Hindlimb muscle (tissue), 1 donor: Measurements from ENCODE around the gene DNAJC5. TPM values are rescaled to one million over a fixed set of nuclear protein-coding genes. Genes with fewer than 3 reads are reported as not detected.

ENCODE experiments used
- DNase-seq: peaks from one replicate; pipeline ENCODE4 v3.0.0-alpha.2; 2013
- polyA plus RNA-seq: library from polyadenylated mRNA; unstranded; fragments of 120-200 nt; gene quantifications from one replicate; pipeline ENCODE4 v1.2.1, GENCODE V29; 2013; ENCODE audit not compliant: insufficient read length

The DNAJC5 gene
- polyA plus RNA-seq, 1 donor, result 33.3 TPM

- DNase-seq, result no peak
Observed at GRCh38 chr20:63884506-63885263, 10.2 kb upstream of the DNAJC5 start.

GRCh38 chr20:63885264-63886053 is 9.5 kb upstream of the DNAJC5 start:
- DNase-seq, result no peak

GRCh38 chr20:63886054-63886419 is 8.9 kb upstream of the DNAJC5 start:
- no peak for DNase-seq

GRCh38 chr20:63886921-63887320 is 8.0 kb upstream of the DNAJC5 start:
- DNase-seq, result no peak

GRCh38 chr20:63889241-63890200 is 5.4 kb upstream of the DNAJC5 start:
- no peak for DNase-seq

- no peak for DNase-seq
Observed at GRCh38 chr20:63890201-63890576, 4.7 kb upstream of the DNAJC5 start.

GRCh38 chr20:63890616-63891015 is 4.3 kb upstream of the DNAJC5 start:
- DNase-seq, result no peak

- no peak for DNase-seq
Observed at GRCh38 chr20:63891061-63892002, 3.6 kb upstream of the DNAJC5 start.

- no peak for DNase-seq
Observed at GRCh38 chr20:63892402-63892801, 2.5 kb upstream of the DNAJC5 start.

GRCh38 chr20:63893999-63894357 is 948 bp upstream of the DNAJC5 start:
- DNase-seq, result no peak

- no peak for DNase-seq
Observed at GRCh38 chr20:63895202-63895951, 451 bp downstream of the DNAJC5 start.

GRCh38 chr20:63895952-63896263 is 982 bp downstream of the DNAJC5 start:
- DNase-seq, result no peak

- DNase-seq, result peak; percentile 49
Observed at GRCh38 chr20:63896264-63897105, 1.6 kb downstream of the DNAJC5 start.

GRCh38 chr20:63897978-63898561 is 3.1 kb downstream of the DNAJC5 start:
- no peak for DNase-seq

- no peak for DNase-seq
Observed at GRCh38 chr20:63898882-63899558, 4.1 kb downstream of the DNAJC5 start.

- DNase-seq, result no peak
Observed at GRCh38 chr20:63900413-63900812, 5.5 kb downstream of the DNAJC5 start.

- DNase-seq, result no peak
Observed at GRCh38 chr20:63903796-63904561, 9.1 kb downstream of the DNAJC5 start.

- no peak for DNase-seq
Observed at GRCh38 chr20:63908008-63908682, 13.2 kb downstream of the DNAJC5 start.
